Vagina (tissue), 2 donors: ENCODE measurements around the gene OR2T11.

Source experiments
- POLR2A ChIP-seq, 2 donors: fragments of 450-650 bp; IDR thresholded peaks; one replicate each; pipeline ENCODE4 v1.6.1; 2017; ENCODE audit warnings: antibody characterized with exemption in 2 of 2, mild to moderate bottlenecking in 2 of 2, moderate library complexity in 2 of 2
- TF ChIP-seq, protein P1 (sequence below), 3 experiments: fragments of 450-650 bp in 2 of 3; fragments of 200-600 bp in 1 of 3; sonication (generic) in 1 of 3; IDR thresholded peaks; one replicate each; pipeline ENCODE4 v1.5.1; 2017 to 2019; ENCODE audit warnings: antibody characterized with exemption in 3 of 3, mild to moderate bottlenecking in 2 of 3, moderate library complexity in 2 of 3

DNA sequence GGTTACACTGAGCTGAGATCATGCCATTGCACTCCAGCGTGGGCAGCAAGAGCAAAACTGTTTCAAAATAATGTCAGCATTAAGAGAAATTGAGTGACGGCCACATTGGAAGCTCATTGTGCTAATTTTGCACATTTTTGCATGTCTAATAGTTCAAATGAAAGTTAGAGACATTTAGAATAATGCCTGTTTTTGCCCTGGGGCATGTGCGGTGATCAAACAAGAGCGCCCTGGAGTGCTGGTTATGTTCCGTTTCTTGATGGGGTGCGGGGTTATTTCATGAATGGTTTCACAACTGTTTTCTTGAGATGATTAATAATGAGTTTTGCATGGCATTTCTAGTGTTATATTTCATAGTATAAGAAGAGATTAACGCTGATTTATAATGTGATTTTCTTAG lies 13.1 kb downstream of the OR2T11 start:
- TF ChIP-seq, protein P1, sequence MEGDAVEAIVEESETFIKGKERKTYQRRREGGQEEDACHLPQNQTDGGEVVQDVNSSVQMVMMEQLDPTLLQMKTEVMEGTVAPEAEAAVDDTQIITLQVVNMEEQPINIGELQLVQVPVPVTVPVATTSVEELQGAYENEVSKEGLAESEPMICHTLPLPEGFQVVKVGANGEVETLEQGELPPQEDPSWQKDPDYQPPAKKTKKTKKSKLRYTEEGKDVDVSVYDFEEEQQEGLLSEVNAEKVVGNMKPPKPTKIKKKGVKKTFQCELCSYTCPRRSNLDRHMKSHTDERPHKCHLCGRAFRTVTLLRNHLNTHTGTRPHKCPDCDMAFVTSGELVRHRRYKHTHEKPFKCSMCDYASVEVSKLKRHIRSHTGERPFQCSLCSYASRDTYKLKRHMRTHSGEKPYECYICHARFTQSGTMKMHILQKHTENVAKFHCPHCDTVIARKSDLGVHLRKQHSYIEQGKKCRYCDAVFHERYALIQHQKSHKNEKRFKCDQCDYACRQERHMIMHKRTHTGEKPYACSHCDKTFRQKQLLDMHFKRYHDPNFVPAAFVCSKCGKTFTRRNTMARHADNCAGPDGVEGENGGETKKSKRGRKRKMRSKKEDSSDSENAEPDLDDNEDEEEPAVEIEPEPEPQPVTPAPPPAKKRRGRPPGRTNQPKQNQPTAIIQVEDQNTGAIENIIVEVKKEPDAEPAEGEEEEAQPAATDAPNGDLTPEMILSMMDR (IDR thresholded peaks at IDR 0.05), result no peak
- TF ChIP-seq POLR2A (IDR thresholded peaks at IDR 0.05), result no peak
